DMS53 treated with DMSO at 0.1 percent for 48 hours (cell line): Measurements from ENCODE around the gene ZC3H13.

Experiments used
- DNase-seq: peaks from one replicate; lab custom pipeline; 2025; ENCODE audit not compliant: unreplicated experiment; lab: John Stamatoyannopoulos, UW

The ZC3H13 gene

GRCh38 chr13:46052319-46053161 is at the start of gene ZC3H13:
Gene ZC3H13, minus strand, starts transcription at chr13:46052746. Its CDS starts 7,239 bp downstream, at chr13:46045507.
- peak; percentile 85 for DNase-seq

- DNase-seq: no peak
These were observed 49.7 kb upstream of the ZC3H13 start for GRCh38 chr13:46102255-46102605.

- no peak for DNase-seq
These were observed 49.1 kb upstream of the ZC3H13 start for GRCh38 chr13:46101484-46102254.

- DNase-seq: no peak
These were observed 48.5 kb upstream of the ZC3H13 start for GRCh38 chr13:46101002-46101401.

GRCh38 chr13:46100191-46100815 is 47.8 kb upstream of the ZC3H13 start:
- no peak for DNase-seq

GRCh38 chr13:46097663-46098062 is 45.1 kb upstream of the ZC3H13 start:
- no peak for DNase-seq

- peak; percentile 87 for DNase-seq
These were observed 44.5 kb upstream of the ZC3H13 start for GRCh38 chr13:46097015-46097414.

- DNase-seq: no peak
These were observed 41.9 kb upstream of the ZC3H13 start for GRCh38 chr13:46094478-46094877.

GRCh38 chr13:46088821-46089562 is 36.4 kb upstream of the ZC3H13 start:
- DNase-seq: no peak

- no peak for DNase-seq
These were observed 34.9 kb upstream of the ZC3H13 start for GRCh38 chr13:46087481-46087880.

GRCh38 chr13:46086985-46087384 is 34.4 kb upstream of the ZC3H13 start:
- DNase-seq: no peak

- no peak for DNase-seq
These were observed 33.9 kb upstream of the ZC3H13 start for GRCh38 chr13:46086421-46086922.

GRCh38 chr13:46085737-46086136 is 33.2 kb upstream of the ZC3H13 start:
- no peak for DNase-seq

GRCh38 chr13:46082324-46082723 is 29.8 kb upstream of the ZC3H13 start:
- DNase-seq: no peak

- no peak for DNase-seq
These were observed 27.2 kb upstream of the ZC3H13 start for GRCh38 chr13:46079770-46080169.

- no peak for DNase-seq
These were observed 24.7 kb upstream of the ZC3H13 start for GRCh38 chr13:46077265-46077664.

GRCh38 chr13:46076827-46077226 is 24.3 kb upstream of the ZC3H13 start:
- DNase-seq: no peak

GRCh38 chr13:46075811-46076210 is 23.3 kb upstream of the ZC3H13 start:
- DNase-seq: no peak

- no peak for DNase-seq
These were observed 19.2 kb upstream of the ZC3H13 start for GRCh38 chr13:46071590-46072249.

GRCh38 chr13:46063292-46063691 is 10.7 kb upstream of the ZC3H13 start:
- DNase-seq: no peak
